GM18951 (cell line): ENCODE measurements around the gene AK8.

ENCODE experiments used
- POLR2A ChIP-seq: IDR thresholded peaks from 4 replicates; pipeline ENCODE4 v1.6.1; 2011; ENCODE audit warnings: mild to moderate bottlenecking; ENCODE audit not compliant: insufficient read length, insufficient read depth; ENCODE audit errors: extremely low read depth
- in situ Hi-C: fragments of 300-500 bp; cut with MboI; formaldehyde crosslinking; loops from one replicate; pipeline ENCODE4 v1.12.0; 2022; ENCODE audit warnings: low sequenced_read_pairs, mixed read lengths, inconsistent platforms; ENCODE audit not compliant: unreplicated experiment

AK8 gene

DNA sequence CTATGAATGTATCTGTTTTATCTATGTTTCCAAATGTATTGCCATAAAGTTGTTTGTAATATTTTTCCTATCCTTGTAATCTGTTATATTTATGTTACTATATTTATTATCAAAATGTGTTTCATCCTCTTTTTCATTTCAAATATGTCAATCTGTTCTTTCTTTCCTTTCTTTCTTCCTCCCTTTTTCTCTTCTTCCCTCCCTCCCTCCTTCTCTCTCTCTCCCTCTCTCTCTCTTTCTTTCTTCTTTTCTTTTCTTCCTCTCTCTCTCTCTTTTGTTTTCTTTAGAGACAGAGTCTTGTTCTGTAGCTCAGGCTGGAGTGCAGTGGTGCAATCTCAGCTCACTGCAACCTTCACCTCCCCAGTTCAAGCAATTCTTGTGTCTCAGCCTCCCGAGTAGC is 116.5 kb downstream of the AK8 start:
- TF ChIP-seq POLR2A: no peak
- in situ Hi-C loops: no loop called here

DNA sequence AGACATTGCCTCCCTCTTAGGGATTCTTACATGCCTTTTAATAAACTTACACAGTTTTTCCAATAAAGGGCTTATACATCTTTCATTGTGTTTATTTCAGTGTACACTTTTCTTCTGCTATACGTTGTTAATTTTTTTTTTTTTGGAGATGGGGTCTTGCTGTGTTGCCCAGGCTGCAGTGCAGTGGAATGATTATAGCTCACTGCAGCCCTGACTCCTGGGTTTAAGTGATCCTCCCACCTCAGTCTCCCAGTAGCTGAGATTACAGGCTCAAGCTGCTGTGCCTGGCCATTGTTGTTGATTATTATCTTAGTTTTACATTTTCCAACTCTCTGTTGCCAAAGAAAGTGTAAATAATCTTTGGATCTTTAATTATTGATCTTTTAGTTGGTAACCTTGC is 118.0 kb downstream of the AK8 start:
- in situ Hi-C loops: no loop called here
- no peak for TF ChIP-seq POLR2A

DNA sequence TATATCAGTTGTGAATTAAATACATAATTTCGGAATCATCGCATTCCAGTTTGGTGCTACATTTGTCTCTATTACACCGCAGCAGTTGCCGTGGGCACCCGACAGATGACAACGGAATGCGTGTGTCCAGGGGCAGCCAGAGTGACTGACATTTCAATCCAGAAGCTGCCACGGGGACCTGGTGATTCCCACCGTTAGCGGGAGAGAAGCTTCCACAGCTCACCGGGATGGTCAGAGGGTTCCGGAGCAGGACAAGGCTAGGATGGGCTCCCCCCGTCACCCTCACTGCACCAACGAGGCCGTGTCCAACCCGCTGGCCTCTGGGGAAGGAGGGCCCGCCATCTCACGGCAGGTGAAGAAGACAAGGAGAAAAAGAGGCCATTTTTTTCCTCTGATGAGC is 121.1 kb downstream of the AK8 start:
- in situ Hi-C loops: no loop called here
- no peak for TF ChIP-seq POLR2A

DNA sequence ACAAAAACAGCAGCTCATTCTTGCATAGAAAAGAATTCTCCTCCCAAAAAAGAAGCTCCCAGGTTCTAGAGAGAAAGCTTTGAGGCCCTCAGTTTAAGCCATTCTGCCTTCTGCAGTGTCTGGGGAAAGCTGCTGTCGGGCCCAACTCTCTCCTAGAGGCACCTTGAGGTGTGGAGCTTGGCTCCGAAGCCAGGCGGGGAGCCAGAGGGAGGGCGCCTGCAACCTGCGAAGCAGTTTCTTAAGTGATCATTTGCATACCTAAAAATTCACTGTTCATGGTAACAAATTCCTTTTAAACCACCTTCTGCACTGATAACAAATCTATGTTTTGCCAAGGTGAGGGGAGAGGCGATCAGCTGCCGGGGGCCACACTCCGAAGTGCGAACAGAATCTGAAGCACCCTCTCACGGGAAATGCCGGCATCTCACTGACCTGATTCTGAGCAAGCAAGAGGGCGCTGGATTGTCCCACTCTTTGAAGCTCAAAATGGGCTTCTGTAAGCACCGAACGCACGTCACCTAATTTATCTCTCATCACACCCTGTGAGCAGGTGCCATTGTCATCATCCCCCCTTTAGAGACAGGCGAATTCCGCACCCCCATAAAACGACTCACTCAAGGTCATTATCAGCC is 121.8 kb downstream of the AK8 start:
- in situ Hi-C loops: no loop called here
- TF ChIP-seq POLR2A: no peak

DNA sequence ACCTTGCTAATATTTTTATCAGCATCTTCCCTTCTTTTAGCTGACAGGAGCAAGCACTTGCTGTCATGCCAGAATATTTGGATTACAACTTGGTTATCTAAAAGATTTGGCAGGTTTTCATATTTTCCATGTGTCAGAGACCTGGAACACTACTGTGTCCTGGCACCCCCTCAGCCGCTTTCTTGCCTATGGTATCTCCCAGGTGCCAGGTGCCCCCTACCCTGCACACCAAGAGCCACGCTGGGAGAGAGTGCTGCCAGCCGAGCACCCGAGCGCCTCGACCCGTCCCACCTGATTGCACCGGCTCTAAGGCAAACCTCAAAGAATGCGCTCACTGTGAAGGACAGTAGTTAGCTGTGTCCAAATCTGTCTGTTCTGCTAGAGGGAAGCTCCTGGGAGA is 123.0 kb downstream of the AK8 start:
- in situ Hi-C loops: no loop called here
- TF ChIP-seq POLR2A: no peak

DNA sequence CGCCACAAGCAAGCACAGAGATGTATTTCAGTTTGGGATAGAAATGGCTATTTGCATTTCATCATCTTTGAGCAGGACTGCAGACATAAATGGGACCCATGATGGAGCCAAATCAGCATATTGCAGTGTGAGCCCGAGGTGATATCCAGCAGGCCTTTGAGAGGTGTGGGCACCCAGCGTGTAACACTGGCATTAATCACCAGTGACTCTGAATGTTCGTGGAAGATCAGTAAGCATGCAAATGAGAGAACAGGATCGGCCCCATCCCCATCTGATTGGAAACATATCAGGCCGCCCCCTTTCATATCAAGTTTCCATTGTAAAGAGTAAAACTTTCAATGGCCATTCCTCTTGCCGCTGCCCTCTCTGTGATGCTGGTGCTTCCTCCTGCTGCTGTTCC is 123.8 kb downstream of the AK8 start:
- in situ Hi-C loops: no loop called here
- TF ChIP-seq POLR2A: no peak

DNA sequence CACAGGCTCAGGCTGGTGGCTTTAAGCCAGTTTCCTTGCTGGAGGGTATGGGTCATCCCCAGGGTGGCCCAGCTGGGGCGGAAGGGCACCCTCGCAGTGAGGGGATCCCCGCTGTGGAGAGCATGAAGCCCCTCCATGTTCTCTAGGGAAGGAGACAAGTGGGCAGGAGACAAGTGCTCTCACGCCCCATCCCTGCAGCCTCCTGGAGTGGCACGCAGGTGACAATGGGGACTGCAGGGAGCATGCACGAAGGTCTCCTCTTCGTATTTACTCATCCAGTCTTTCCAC is 124.5 kb downstream of the AK8 start:
- in situ Hi-C loops: no loop called here

DNA sequence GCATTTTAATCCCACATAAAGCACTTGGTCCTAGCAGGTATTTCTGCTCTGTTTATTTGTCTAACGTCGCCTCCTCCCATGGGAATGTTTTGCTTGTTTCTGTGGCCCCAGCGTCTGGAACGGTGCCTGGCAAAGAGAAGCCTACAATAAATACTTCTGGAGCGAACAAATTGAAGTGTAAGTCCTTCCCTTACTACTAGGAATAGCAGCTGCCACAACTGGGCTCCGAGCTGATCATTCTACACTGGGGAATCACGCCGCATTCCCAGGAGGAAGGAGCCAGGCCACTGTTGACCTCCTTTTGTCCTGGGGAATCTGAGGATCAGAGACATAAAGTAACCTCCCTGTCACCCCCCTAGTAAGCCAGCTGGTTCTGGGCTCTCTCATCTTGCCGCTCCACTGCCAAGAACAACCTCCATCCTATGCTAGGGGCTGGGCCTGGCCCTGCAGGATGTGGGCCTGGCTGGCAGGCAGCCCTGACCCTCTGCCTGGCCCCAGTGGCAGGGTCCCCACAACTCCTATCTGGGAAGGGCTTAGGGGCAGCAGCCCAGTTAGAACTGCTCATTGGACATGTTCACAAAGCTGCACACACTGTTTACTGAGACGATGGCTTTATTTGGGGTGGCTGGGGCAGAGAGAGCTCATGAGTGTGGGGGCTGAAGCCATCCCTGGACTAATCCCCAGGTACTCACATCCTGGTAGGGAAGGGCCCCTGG is 125.0 kb downstream of the AK8 start:
- in situ Hi-C loops: no loop called here
- no peak for TF ChIP-seq POLR2A

More for the DNA sequence above, 124.5 kb downstream of the AK8 start:
- no peak for TF ChIP-seq POLR2A

DNA sequence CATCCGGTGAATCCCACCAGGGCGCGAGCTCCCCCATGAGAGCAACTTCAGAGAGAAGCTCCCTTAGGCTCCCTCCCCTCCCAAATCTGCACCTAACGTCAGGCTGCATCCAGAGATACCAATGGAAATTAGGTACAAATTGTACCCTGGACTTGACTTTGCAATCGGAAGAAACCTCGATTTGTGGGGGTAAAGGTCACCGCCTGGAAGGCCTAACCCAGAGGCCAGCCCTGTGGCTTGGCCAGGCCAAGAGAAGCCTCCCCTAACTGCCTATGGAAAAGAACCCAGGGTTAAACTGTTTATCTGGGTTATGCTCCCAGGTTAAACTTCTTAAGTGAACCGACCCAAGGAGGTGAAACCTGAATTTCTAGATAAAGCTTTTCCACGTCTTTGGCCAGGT is 127.4 kb downstream of the AK8 start:
- no peak for TF ChIP-seq POLR2A
- in situ Hi-C loops: no loop called here

DNA sequence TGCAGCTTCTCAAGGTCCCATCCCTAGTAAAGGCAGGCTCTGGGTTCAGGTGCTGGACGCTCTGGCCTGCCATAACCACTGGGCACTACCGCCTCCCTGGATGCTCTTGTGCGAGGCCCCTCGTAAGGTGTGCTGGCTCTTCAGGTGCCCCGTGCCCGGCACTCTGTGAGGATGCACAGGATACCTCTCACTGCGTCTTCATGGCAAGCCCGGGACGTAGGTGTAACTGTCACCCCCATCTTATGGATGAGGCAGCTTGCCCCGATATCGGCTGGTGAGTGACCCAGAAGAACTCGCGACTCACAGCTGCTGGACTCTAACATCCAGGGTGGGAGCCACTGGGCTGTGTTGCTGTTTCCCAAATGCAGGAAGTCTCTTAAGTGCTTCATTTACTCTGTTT is 128.8 kb downstream of the AK8 start:
- in situ Hi-C loops: no loop called here
- TF ChIP-seq POLR2A: no peak

DNA sequence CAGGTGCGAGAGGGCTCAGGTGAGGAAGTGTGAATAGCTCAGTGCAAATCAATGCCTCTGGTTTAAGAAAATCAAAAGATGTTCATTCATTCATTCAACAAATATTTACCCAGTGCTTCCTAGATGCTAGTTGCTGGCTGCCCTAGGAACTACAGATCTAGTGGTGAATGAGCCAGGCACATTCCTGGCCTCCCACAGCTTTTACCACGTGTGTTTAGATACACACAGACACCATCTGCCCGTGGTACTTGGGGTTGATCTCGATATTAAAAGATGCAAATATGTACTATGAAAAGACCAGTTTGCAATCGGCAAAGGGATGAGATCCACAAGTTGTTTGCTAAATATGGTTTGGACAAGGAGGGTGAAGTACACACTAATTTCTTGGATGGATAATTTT is 129.6 kb downstream of the AK8 start:
- TF ChIP-seq POLR2A: no peak
- in situ Hi-C loops: no loop called here

DNA sequence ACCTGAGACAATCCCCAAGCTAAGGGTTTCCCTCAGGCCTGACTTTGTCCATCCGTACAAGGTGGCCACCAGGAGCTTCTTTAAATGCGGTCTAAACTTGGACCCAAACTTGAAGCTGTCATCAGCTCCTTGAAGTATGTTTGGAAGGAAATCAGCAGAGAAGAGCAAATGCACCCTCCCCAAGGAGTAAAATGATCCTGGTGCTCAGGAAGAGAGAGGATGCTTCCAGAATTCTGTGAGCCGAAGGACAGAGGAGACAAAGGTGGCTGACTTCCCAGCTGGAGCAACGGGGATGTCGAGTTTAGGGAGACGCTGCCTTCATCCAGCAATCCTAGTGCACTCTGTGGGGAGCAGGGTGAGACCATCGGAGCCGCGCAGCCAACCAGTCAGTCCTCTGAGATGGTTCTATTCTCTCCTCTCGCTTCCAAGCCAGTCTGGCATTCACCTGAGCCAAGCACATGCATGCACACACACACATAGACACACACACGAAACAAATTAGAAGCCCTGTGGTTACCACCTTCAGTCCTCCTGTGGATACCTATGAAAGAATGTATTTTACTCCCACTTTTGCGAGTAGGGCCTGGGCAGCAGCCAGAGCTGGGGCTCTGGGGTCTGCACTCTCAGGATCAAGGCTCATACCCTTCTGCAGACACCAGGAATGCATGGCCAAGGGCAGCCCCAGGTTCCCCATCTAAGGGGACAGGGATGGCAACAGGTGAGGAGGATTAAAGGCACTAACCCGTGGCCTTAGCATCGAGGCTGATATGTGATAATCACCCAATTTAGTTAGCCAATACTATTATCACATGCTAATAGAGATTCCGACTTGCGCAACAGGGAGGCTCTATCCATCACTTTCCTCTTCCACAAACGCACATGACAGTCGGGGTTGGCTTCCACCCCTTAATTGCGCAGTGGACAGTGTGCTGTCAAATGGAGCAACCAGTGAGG is 132.1 kb downstream of the AK8 start:
- in situ Hi-C loops: no loop called here

DNA sequence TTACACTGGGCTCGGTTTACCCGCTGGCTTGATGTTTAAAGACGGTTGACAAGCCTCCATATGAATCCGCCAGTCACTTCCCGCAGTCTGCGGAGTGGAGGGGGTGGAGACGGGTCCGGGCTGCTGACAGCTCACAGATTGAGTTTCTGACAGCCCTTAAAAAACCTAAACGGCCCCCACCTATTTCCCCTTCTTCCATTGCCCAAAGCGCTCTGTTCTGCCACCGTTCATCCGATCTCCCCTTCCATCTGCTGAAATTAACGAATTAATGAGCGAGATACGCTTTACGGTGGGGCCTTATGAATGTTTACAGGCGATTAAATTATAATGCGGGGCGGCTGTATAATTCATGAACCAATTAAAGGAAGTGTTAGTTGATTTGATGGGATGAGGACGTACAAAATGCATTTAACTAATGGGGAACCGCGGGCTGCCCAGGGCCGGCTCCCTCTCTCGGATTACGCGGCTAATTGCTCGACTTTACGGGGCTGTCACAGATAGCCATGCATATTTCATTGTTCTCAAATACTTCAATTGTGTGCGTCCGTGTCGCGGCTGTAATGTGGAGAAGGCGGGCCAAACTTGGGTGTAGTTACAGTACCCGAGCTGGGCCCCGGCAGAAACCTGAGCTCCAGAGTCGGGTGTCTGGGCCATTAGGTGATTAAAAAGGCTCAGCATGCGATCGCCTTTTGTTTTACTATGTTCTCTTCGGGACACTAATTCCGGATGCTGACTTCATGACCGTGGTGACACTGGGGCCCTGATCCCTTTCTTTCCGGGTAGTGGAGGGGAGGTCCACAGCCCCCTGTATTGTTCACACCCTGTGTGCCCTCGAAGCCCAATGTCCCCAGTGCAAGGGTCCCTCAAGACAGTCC is 133.0 kb downstream of the AK8 start:
- in situ Hi-C loops: no loop called here
- TF ChIP-seq POLR2A: no peak

More for the DNA sequence above, 132.1 kb downstream of the AK8 start:
- no peak for TF ChIP-seq POLR2A
